Measurements from ENCODE around the gene FGF7.
A peak's percentile ranks its signal among the peaks of the same experiment; 100 is the strongest.

Gene FGF7

DNA sequence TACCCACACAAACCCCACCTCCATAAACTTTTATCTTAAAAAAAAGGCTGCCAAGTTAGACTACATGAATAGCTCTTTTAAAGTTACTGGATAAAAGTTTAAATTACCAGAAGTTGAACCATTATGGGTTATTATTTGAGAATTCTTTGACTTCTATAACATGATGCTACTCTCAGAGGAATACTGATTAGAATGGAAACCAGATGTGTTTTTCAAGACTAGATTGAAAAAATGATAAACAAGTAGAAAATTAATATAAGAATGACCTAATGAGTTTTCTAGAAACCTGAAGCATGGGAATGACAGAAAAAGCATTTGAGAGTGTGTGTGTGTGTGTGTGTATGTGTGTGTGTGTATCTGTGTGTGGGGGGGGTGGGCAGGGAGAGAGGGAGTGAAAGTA, 12.4 kb upstream of the FGF7 start:
- TF ChIP-seq, protein P1, sequence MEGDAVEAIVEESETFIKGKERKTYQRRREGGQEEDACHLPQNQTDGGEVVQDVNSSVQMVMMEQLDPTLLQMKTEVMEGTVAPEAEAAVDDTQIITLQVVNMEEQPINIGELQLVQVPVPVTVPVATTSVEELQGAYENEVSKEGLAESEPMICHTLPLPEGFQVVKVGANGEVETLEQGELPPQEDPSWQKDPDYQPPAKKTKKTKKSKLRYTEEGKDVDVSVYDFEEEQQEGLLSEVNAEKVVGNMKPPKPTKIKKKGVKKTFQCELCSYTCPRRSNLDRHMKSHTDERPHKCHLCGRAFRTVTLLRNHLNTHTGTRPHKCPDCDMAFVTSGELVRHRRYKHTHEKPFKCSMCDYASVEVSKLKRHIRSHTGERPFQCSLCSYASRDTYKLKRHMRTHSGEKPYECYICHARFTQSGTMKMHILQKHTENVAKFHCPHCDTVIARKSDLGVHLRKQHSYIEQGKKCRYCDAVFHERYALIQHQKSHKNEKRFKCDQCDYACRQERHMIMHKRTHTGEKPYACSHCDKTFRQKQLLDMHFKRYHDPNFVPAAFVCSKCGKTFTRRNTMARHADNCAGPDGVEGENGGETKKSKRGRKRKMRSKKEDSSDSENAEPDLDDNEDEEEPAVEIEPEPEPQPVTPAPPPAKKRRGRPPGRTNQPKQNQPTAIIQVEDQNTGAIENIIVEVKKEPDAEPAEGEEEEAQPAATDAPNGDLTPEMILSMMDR (IDR thresholded peaks at IDR 0.05) = no peak

DNA sequence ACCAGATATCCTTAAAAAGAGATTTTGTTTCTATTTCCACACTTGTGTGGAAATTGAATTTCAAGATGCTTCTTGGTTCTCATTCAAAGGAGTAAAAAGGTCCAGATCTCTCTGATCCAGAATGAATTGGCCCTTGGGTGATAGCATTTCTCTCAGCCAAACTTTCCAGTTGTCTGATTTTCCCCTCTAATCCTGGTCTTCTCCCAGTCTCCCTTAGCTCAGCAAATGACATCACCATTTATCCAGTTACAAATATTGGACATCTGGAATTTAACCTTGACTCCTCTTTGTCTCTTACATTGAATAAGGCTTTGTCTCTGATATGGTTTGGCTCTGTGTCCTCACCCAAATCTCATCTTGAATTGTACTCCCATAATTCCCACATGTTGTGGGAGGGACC, 10.2 kb upstream of the FGF7 start:
- TF ChIP-seq, protein P1 (IDR thresholded peaks at IDR 0.05) = no peak

DNA sequence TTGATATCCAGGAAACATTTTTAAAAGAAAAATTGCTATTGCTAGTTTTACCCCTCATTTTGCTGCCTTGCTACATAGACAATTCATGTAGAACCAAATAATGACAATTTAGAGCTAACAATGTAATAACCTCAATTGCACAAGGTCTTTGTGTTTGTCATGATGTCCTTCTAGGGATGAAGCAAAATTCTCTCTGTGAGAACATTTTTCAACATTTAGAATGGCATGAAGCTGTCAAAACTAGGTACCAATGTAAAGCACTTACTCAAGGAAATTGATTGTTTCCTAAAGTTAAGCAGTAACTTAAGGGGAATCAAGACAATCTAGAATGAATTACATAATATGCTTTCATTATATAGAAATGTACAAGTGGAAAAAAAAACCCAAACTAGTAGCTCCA, 7.9 kb upstream of the FGF7 start:
- TF ChIP-seq, protein P1 (IDR thresholded peaks at IDR 0.05) = no peak

DNA sequence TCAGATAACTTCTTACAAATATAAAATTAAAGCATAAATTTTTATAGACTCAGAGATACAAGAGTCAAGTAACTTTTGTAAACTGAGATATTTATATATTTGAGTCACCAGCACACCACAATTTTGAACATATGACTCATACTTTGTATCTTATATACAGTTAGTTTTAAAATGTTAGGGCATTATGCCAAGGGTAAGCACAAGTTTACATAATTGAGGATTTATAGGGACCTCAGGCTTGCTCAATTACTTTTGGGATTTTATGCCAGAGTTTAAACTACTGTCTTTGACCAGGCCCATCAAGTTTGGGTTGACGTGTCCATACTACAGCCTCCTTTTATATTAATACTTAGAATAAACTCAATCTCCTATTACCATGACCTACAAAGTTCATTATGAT, 7.4 kb upstream of the FGF7 start:
- TF ChIP-seq, protein P1 (IDR thresholded peaks at IDR 0.05) = no peak

DNA sequence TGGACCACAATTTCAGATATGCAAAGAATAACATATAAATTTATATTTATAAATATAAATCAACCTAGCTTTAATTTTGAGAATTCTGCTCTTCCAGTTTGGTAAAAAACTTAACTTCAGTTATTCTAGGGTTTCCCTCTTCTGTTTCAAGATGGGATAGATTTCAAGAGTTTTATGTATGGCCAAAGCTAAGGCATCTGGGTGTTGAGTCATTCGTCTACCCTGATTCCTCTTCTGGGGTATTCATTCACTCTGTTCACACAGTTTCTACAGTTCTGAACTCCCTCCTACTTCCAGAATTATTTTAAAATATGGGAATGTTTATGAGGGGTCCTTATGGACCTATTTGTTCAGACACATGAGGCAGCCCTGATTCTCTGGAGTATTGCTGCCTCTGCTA, 4.2 kb upstream of the FGF7 start:
- TF ChIP-seq, protein P1 (IDR thresholded peaks at IDR 0.05) = no peak

DNA sequence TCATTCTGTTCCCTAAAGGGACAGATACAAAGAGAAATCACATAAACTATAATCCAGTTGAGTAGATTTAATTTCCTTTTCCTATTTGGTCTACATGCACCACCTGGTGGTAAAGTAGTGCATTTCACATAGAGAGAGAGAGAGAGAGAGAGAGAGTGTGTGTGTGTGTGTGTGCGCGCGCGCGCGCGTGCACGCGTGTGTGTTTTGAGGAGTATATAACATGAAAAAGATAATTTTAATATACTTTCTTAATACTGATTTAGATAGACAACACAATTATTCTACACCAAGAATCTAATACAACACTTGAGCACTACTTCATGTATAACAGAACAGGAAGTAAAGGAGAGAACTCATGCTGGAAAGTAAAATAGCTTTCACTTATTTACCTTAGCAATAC, 1.1 kb upstream of the FGF7 start:
- TF ChIP-seq, protein P1 (IDR thresholded peaks at IDR 0.05) = peak; percentile 73

DNA sequence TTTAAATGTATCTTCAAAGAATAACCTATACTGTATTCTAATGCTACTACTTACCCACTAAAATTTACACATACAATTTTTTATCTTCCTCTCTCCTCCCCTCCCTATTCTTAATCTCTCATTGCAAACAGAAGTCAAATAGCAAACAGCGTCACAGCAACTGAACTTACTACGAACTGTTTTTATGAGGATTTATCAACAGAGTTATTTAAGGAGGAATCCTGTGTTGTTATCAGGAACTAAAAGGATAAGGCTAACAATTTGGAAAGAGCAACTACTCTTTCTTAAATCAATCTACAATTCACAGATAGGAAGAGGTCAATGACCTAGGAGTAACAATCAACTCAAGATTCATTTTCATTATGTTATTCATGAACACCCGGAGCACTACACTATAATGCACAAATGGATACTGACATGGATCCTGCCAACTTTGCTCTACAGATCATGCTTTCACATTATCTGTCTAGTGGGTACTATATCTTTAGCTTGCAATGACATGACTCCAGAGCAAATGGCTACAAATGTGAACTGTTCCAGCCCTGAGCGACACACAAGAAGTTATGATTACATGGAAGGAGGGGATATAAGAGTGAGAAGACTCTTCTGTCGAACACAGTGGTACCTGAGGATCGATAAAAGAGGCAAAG, 984 bp downstream of the FGF7 start:
- TF ChIP-seq, protein P1 (IDR thresholded peaks at IDR 0.05) = no peak

DNA sequence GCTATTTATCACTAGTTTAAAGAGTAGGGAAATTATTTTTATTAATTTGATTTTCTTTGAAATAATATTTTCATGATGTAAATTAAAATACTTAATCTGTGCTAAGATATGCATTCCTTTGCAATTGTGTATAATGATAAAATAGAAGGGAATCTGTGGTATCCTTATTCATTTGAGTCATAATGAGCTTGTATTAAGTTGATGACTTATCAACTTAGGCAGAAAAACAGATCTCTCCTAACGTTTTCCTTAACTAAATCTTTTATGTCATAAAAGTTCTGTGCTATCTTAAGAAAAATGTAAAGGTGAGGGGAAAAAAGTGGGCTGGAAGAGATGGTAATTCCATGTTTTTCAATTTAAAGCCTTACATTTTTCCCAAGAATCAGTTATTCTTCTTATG, 1.9 kb downstream of the FGF7 start:
- TF ChIP-seq, protein P1 (IDR thresholded peaks at IDR 0.05) = no peak

Measured in LNCAP (cell line).